ENCODE measurements around the gene HCFC1.

The HCFC1 gene

DNA sequence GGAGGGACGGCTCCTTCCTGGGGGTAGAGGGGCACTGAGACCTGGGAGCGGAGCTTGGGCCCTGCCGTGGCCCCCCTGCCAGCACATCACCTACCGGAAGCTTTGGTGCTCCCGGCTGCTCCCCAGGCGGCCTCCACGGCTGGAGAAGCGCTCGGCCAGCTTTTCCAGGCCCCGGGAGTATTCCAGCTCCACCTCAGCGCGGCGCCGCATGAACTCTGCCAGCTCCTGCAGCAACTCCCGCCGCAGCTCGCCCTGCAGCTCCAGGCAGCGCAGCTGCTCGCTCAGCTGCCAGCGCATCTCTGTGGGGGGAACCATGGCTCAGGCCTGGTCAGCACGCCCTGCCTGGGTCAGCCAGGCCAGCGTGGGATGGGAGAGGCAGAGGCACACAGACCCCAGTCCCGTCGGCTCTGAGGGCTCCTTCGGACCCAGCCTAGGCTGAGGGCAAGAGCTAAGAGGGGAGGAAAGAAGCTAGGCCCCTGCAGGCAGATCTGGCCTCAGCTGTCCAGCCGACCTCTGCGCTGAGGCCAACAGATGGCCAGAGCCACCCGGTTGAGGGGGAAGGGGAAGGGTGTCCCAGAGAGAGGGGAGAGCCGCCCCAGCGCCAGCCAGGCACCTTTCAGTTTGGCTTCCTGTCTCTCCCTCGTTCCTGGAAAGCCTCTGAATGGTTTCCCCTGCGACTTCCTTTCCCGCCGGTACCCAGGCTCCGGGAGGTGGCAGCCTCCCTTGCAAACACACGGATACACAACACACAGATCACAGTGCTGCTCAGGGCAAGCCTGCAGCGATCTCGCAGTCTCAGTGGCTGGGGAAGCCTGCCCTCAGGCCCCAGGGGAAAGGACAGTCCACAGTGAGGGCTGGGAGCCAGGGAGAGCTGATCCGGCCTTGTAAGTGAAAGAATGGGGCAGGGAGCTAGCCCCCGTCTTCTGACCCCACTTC is 49.8 kb downstream of the HCFC1 start:
- no peak overlapping the region for H3K4me3 ChIP-seq (ENCODE audit: low read length)
- DNase-seq (ENCODE audit: low read depth), result no peak
- TF ChIP-seq, protein P1, sequence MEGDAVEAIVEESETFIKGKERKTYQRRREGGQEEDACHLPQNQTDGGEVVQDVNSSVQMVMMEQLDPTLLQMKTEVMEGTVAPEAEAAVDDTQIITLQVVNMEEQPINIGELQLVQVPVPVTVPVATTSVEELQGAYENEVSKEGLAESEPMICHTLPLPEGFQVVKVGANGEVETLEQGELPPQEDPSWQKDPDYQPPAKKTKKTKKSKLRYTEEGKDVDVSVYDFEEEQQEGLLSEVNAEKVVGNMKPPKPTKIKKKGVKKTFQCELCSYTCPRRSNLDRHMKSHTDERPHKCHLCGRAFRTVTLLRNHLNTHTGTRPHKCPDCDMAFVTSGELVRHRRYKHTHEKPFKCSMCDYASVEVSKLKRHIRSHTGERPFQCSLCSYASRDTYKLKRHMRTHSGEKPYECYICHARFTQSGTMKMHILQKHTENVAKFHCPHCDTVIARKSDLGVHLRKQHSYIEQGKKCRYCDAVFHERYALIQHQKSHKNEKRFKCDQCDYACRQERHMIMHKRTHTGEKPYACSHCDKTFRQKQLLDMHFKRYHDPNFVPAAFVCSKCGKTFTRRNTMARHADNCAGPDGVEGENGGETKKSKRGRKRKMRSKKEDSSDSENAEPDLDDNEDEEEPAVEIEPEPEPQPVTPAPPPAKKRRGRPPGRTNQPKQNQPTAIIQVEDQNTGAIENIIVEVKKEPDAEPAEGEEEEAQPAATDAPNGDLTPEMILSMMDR (conservative IDR thresholded peaks at IDR 0.05; ENCODE audit: low read depth, low read length), result no peak

DNA sequence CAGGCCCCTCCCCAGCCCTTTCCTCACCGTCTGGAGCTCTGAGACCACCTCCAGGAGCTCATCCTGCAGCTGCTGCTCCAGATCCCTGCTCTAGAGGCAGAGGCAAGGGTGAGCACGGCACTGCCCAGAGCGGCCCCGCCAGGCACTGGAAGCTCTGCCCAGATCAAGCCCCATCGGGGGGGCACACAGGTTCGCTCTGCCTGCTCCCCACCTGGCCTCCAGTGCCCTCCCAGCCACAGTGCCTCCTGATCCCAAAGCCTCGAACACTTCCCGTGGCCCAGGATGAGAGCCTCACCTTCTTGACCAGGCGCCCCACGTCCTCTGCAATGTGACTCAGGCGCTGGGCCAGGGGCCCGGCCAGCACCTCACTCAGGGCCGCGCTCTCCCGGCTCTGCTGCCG is 50.5 kb downstream of the HCFC1 start:
- TF ChIP-seq, protein P1 (conservative IDR thresholded peaks at IDR 0.05; ENCODE audit: low read depth, low read length), result no peak
- H3K4me3 ChIP-seq (ENCODE audit: low read length), result no peak overlapping the region
- DNase-seq (ENCODE audit: low read depth), result no peak

DNA sequence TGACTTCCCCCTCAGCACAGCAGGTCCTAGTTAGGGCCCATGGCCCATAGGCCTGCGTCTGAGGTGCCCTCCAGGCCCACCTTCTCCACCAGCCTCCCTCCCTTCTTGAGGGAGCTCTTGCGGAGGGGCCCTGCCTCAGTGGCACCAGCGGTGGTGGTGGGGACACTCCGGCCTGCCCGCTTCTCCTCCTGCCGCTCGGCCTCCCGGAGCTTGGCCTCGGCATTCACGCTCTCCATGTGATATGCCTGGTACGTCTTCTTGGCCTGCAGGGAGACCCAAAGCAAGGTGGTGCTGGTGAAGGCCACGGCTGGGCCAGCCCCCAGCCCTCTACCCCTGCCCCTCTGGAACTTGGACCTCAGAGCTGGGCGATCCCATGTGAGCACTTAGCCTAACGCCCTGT is 51.1 kb downstream of the HCFC1 start:
- TF ChIP-seq, protein P1 (conservative IDR thresholded peaks at IDR 0.05; ENCODE audit: low read depth, low read length), result no peak
- DNase-seq (ENCODE audit: low read depth), result no peak
- H3K4me3 ChIP-seq (ENCODE audit: low read length), result no peak overlapping the region

DNA sequence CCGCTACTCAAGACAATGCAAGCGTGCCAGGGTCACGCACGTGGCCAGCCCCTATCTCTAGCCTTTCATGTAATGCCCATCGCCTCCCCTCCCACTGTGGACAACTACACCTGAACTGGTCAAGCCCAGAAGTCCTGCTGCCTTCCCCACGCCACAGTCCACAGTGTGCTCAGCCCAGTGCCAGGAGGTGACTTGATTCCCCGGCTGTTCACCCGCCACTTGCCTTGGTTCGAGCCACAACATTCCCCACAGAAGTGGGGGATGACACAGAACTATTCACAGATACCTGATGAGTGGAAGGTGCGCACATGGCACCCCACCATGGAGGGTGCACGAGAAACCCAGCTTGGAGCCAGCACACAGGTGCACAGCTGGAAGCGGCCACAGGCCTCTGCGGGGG is 52.3 kb downstream of the HCFC1 start:
- TF ChIP-seq, protein P1 (conservative IDR thresholded peaks at IDR 0.05; ENCODE audit: low read depth, low read length), result no peak
- H3K4me3 ChIP-seq (ENCODE audit: low read length), result no peak overlapping the region
- no peak for DNase-seq (ENCODE audit: low read depth)

DNA sequence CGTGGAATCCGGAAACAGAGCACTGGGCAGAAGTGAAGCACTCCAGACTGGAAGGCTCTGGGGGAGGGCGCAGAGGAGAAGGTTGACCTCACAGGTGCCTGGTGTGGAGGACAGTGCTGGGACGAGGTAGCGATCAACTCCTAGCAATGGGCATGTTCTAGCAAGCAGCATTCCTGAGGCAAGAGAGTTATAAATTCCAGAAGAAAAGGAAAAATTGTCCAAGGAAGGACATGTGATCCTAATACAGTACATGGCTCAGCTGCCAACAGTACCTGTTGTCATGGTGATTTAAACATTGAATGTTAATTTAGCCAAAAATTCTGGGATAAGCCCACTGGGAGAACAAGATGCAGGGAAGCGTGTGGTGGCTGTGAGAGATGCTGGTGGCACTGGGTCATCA is 53.7 kb downstream of the HCFC1 start:
- no peak overlapping the region for H3K4me3 ChIP-seq (ENCODE audit: low read length)
- DNase-seq (ENCODE audit: low read depth), result no peak
- TF ChIP-seq, protein P1 (conservative IDR thresholded peaks at IDR 0.05; ENCODE audit: low read depth, low read length), result no peak

DNA sequence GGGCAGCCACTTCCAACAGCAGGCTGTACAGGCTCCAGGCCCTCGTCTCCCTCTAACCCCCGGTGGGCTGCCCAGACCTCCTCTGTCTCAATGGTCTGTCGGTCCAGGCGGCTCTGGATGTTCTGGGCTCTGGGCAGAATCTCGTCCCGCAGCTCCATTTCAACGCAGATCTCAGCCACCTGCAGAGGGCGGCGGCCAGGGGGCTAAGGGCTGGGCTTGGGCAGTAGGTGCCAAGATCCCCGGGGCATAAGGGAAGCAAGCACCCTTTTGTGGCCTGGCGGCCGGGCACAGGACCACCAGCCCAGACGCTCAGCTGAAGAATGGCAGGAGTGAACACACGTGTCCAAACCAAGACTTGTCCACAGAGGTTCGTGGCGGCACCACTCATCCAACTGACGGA is 57.9 kb downstream of the HCFC1 start:
- no peak for DNase-seq (ENCODE audit: low read depth)
- TF ChIP-seq, protein P1 (conservative IDR thresholded peaks at IDR 0.05; ENCODE audit: low read depth, low read length), result no peak

DNA sequence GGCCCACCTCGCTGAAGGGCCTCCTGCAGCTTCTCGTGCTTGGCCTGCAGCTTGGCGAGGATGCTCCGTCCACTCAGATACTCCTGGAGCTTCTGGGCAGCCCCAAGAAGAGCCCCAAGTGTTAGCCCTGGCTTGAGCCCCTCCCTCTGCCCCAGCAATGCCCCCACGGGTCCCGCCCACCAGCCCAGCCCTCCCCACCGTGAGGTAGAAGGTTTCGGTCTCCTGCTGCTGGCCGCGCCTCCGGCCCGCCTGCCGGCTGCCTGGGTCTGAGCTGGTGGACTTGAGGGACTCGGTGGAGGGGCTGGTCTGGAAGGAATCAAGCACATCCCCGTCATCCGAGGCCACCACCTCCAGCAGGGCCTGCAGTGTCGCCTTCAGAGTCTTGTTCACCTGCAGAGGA is 58.4 kb downstream of the HCFC1 start:
- H3K4me3 ChIP-seq (ENCODE audit: low read length), result no peak overlapping the region
- TF ChIP-seq, protein P1 (conservative IDR thresholded peaks at IDR 0.05; ENCODE audit: low read depth, low read length), result no peak
- DNase-seq (ENCODE audit: low read depth), result no peak

More for the DNA sequence above, 57.9 kb downstream of the HCFC1 start:
- no peak overlapping the region for H3K4me3 ChIP-seq (ENCODE audit: low read length)
